WTC11 (cell line): ENCODE measurements around the gene ZCCHC2.

Experiments used
- CTCF ChIP-seq: fragments of 200-600 bp; IDR thresholded peaks from 2 replicates; pipeline ENCODE4 v1.8.0; 2022; ENCODE audit warnings: antibody characterized with exemption
- FOXK1 ChIP-seq: sonication (generic); formaldehyde crosslinking; IDR thresholded peaks from 2 replicates; pipeline ENCODE4 v1.8.0; 2022; ENCODE audit warnings: mild to moderate bottlenecking, moderate library complexity, missing genetic modification reagents
- MXD4 ChIP-seq: fragments of 250-450 bp; sonication (Bioruptor Pico); IDR thresholded peaks from 2 replicates; pipeline ENCODE4 v1.8.0; 2021; ENCODE audit warnings: mild to moderate bottlenecking, moderate library complexity, borderline replicate concordance
- NR1H2 ChIP-seq: sonication (generic); formaldehyde crosslinking; IDR thresholded peaks from 2 replicates; pipeline ENCODE4 v1.9.0; 2021; ENCODE audit warnings: mild to moderate bottlenecking, moderate library complexity, missing genetic modification reagents
- TF ChIP-seq, protein P1 (sequence below): sonication (generic); formaldehyde crosslinking; IDR thresholded peaks from 2 replicates; pipeline ENCODE4 v1.8.1; 2023; ENCODE audit warnings: mild to moderate bottlenecking, missing genetic modification reagents

DNA sequence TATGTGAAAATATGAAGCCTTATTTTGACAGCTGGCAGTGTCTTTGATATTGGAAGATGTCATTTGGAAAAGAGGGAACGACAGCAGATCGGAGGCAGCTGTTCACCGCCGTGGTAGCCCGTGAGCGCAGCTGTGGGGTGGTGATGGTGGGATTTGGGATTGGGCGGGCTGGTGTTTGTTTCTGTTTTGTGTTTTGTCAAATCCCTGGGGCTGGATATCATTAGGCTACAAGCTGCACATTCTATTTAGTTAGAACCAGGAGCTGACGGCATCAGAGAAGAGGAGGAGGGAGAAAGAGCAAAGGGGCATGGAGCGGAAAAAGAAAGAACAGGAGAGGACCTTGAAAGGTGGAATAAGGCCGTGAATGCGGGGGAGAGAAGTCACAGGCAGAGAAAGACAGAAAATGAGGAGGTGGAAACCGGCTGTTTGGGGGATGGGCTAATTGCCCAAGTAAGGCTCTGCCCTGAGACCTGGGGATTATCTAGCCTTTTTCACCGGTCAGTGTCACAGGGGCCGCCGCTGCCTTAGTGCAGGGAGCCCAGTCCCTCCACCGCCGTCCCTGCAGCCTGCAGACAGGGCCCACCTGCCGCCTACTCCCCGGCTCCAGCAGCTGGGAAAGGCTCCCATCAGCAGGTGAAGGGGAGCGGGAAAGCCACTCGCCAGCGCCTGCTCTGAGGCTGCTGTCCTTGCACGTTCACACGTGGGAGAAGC lies 88.0 kb downstream of the ZCCHC2 start:
- no peak for TF ChIP-seq NR1H2 (CRISPR knock-in tag)
- no peak for TF ChIP-seq CTCF
- no peak for TF ChIP-seq MXD4 (CRISPR knock-in tag)
- TF ChIP-seq, protein P1, sequence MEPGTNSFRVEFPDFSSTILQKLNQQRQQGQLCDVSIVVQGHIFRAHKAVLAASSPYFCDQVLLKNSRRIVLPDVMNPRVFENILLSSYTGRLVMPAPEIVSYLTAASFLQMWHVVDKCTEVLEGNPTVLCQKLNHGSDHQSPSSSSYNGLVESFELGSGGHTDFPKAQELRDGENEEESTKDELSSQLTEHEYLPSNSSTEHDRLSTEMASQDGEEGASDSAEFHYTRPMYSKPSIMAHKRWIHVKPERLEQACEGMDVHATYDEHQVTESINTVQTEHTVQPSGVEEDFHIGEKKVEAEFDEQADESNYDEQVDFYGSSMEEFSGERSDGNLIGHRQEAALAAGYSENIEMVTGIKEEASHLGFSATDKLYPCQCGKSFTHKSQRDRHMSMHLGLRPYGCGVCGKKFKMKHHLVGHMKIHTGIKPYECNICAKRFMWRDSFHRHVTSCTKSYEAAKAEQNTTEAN = no peak
- TF ChIP-seq FOXK1 (CRISPR knock-in tag) = no peak
